Measurements from ENCODE around the gene SDCCAG8.

Gene SDCCAG8

DNA sequence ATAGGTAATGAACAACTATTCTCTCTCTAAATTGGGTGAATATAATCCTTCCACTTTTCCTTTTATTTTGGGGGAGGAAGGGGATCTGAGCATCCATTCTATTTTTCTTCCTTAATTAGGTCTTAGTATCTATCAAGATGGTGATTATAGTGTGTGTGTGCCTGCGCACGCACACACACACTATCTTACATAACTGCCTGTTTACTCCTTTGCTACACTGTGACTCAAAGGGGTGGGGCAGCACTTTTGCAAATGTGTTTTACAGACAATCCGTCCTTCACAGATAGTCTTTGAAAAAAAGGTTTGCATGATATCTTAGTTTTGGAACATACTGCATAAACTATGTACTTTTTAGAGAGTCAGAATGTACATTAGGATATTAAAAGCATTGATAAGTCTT is 191.5 kb downstream of the SDCCAG8 start:
- TF ChIP-seq, protein P1, sequence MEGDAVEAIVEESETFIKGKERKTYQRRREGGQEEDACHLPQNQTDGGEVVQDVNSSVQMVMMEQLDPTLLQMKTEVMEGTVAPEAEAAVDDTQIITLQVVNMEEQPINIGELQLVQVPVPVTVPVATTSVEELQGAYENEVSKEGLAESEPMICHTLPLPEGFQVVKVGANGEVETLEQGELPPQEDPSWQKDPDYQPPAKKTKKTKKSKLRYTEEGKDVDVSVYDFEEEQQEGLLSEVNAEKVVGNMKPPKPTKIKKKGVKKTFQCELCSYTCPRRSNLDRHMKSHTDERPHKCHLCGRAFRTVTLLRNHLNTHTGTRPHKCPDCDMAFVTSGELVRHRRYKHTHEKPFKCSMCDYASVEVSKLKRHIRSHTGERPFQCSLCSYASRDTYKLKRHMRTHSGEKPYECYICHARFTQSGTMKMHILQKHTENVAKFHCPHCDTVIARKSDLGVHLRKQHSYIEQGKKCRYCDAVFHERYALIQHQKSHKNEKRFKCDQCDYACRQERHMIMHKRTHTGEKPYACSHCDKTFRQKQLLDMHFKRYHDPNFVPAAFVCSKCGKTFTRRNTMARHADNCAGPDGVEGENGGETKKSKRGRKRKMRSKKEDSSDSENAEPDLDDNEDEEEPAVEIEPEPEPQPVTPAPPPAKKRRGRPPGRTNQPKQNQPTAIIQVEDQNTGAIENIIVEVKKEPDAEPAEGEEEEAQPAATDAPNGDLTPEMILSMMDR (IDR thresholded peaks at IDR 0.05), result no peak

- TF ChIP-seq, protein P1 (IDR thresholded peaks at IDR 0.05), result no peak
Measured at GRCh38 chr1:243447844-243448243, 192.0 kb downstream of the SDCCAG8 start.

DNA sequence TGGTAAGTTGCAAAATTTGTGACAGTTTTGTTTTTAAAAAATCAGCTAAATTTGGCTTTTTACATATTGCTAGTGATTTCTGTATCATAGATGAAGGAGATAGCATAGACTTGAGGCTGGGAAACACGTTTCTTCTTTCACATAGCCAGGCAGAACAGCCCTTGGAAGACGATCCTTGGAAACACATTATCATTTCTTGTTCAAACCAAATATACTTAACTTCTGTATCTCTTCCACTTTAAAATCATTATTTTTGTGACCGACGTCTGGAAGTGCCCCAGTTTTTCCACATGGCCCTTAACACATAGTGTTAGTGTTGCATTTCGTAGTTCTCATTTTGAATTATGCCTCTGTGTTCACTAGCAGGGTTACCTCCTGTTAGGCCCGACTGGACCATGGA is 193.5 kb downstream of the SDCCAG8 start:
- TF ChIP-seq, protein P1 (IDR thresholded peaks at IDR 0.05), result no peak

DNA sequence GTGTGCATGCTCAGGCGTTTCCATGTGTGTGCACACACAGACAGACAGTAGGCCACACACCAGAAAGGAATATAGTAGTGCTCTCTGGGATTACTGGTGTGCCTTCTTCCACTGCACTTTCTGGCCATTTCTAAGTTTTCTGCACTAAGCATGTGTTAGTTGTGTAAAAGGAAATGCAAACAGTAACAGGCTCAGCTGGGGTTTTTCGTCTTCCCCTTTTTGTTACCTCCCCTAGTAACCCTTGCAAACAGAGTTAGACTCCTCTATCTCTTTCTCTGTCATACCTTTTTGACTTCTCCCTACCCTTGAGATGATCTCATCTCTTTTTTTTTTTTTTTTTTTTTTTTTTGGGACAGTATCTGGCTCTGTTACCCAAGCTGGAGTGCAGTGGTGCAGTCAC is 196.3 kb downstream of the SDCCAG8 start:
- TF ChIP-seq, protein P1 (IDR thresholded peaks at IDR 0.05), result no peak

GRCh38 chr1:243454328-243454997 is 198.6 kb downstream of the SDCCAG8 start:
- TF ChIP-seq, protein P1 (IDR thresholded peaks at IDR 0.05), result no peak

DNA sequence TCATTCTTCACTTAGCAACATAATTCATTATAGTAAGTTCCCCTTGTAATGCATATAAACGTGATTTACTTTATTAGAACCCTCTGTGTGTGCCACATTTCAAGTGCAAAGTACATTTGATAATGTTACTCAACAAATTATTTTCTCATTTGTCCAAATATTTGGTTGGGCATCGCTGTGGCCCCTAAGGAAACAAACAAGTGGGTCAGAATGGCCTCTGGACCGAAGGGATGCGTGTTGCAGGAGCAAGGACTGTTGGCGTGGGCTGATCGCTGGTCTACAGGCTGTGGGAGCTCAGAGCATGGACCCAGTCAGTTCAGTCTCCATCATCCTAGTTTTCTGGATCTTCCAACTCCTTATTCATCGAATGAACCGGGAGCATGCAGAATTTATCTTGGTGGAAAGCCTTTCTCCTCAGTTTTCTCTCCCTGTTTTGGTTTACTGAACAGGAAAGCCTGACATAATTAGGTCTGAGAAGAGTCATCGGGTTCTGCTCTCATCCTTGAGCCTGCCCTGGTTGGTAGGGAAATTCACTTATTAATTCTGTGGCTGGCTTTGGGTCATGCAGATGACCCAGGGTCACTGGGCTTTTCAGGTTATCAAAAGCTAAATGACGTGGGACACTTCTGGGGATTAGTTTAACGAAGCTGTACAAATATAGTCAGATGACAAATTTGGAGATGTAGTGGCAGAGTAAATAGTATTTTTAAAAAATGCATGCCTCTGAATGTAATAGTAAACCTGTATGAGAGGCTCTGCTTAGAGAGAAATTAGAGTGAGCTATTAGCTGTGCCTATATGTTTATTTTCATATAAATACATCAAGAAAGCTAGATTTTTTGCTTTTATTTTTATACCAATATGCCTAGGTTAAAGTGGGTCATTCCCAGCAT is 200.2 kb downstream of the SDCCAG8 start:
- TF ChIP-seq, protein P1 (IDR thresholded peaks at IDR 0.05), result no peak

DNA sequence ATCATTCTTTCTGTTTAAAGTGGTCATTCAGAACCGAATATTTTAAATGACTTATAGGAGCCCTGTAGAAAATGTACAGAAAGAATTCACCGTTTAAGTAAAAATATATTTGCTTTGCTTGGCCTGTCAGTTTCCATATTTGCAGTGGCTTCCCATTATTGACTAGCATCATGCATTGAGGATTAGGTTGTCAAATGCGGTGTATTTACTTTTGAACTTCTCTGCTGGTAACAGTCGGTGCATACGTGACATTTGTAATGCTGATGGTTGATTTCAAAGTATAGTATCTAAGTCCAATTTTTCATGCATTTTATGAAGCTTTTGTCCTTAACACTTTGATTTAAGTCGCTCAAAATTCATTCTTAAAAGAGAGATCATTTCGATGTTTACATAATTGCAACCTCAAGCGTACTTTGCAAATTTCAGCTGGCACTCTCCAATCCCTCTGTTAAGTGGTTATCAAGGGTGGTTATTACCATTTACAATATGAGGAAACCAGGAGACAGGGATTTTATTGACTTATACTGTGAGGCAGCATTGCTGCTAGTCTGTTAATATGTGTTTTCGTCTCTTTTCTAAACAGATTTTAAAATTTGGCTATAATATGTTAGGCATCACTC is 201.6 kb downstream of the SDCCAG8 start:
- TF ChIP-seq, protein P1 (IDR thresholded peaks at IDR 0.05), result no peak
